Fibroblast of lung (primary cell): Measurements from ENCODE around the gene SURF1. TPM values are rescaled to one million over a fixed set of nuclear protein-coding genes. Genes with fewer than 3 reads are reported as not detected.
A peak's percentile ranks its signal among the peaks of the same experiment; 100 is the strongest.

ENCODE experiments used
- DNase-seq, 2 donors: peaks; one replicate each; pipeline versions ENCODE4 v3.0.0 to v3.0.0-alpha.2; 2010; ENCODE audit warnings: low read depth in 2 of 2
- H2AFZ ChIP-seq: 2 replicates; pipeline ENCODE4 v1.5.1; 2012; ENCODE audit warnings: low read length, control low read depth, inconsistent platforms
- H3K27ac ChIP-seq: 2 replicates; pipeline ENCODE4 v1.5.1; 2011; ENCODE audit warnings: low read length, control low read depth; ENCODE audit not compliant: insufficient read depth
- H3K27me3 ChIP-seq: 2 replicates; pipeline ENCODE4 v1.5.1; 2011; ENCODE audit warnings: mild to moderate bottlenecking, low read length; ENCODE audit not compliant: control insufficient read depth, insufficient read depth
- H3K36me3 ChIP-seq: 2 replicates; pipeline ENCODE4 v1.5.1; 2011; ENCODE audit warnings: low read length; ENCODE audit not compliant: control insufficient read depth, insufficient read depth
- H3K4me1 ChIP-seq: 2 replicates; pipeline ENCODE4 v1.5.1; 2011; ENCODE audit warnings: low read length; ENCODE audit not compliant: control insufficient read depth, insufficient read depth; ENCODE audit errors: extremely low read depth
- H3K4me2 ChIP-seq: 2 replicates; pipeline ENCODE4 v1.5.1; 2011; ENCODE audit warnings: low read length, control low read depth; ENCODE audit not compliant: insufficient read depth; ENCODE audit errors: extremely low read depth
- H3K4me3 ChIP-seq, 4 experiments: fragments of 200-600 bp in 1 of 4; sonication (generic) in 1 of 4; replicated peaks in 1 of 4; 2 replicates each; pipeline ENCODE4 v1.5.1; 2011 to 2016; ENCODE audit warnings: low read length in 4 of 4, low read depth in 3 of 4, mild to moderate bottlenecking in 3 of 4, control low read depth in 2 of 4, inconsistent platforms in 1 of 4, mixed read lengths in 1 of 4; ENCODE audit not compliant: insufficient read depth in 1 of 4; ENCODE audit errors: control extremely low read depth in 1 of 4
- H3K79me2 ChIP-seq: 2 replicates; pipeline ENCODE4 v1.5.1; 2012; ENCODE audit warnings: mild to moderate bottlenecking, low read length, inconsistent platforms; ENCODE audit not compliant: control insufficient read depth, insufficient read depth
- H3K9ac ChIP-seq: 2 replicates; pipeline ENCODE4 v1.5.1; 2011; ENCODE audit warnings: mild to moderate bottlenecking, low read length, control low read depth; ENCODE audit not compliant: insufficient read depth
- H3K9me3 ChIP-seq: 2 replicates; pipeline ENCODE4 v1.5.1; 2012; ENCODE audit warnings: low read depth, low read length; ENCODE audit not compliant: control insufficient read depth, insufficient read depth
- H4K20me1 ChIP-seq: 2 replicates; pipeline ENCODE4 v1.5.1; 2011; ENCODE audit warnings: low read length; ENCODE audit not compliant: control insufficient read depth, insufficient read depth; ENCODE audit errors: extremely low read depth
- CTCF ChIP-seq, 2 donors: IDR thresholded peaks in 1 of 2; conservative IDR thresholded peaks in 1 of 2; 1 replicate in 1 of 2; 2 replicates in 1 of 2; pipeline ENCODE4 v1.5.1; 2011 to 2012; ENCODE audit warnings: low read length in 2 of 2, control low read depth in 1 of 2, inconsistent platforms in 1 of 2, low read depth in 1 of 2, mild to moderate bottlenecking in 1 of 2
- EZH2 ChIP-seq: IDR thresholded peaks from 2 replicates; pipeline ENCODE4 v1.5.1; 2012; ENCODE audit warnings: low read length, control low read depth, mild to moderate bottlenecking; ENCODE audit errors: missing control alignments
- polyA plus RNA-seq, 2 donors: library from polyadenylated mRNA; depleted of rRNA in 1 of 2; stranded (reverse) in 1 of 2; unstranded in 1 of 2; fragments of >200 nt; gene quantifications; 2 replicates each; pipeline ENCODE4 v1.2.1, GENCODE V29; 2011 to 2012; ENCODE audit warnings: missing spikeins in 1 of 2
- total RNA-seq: library from RNA; depleted of rRNA; stranded (reverse); fragments of >200 nt; gene quantifications from 2 replicates; pipeline ENCODE4 v1.2.1, GENCODE V29; 2014

SURF1 gene
- total and polyA plus RNA-seq, 2 donors (not counting 1 experiment from before 2014, with no cell fraction given), result 27.9 to 31.7 TPM

GRCh38 chr9:133372144-133372543 is 15.9 kb upstream of the SURF1 start:
- DNase-seq, result no peak
- peaks cover 86% of the 10 kb centered on the region for H3K79me2 ChIP-seq
- TF ChIP-seq CTCF (conservative IDR thresholded peaks at IDR 0.05 in 1 of 2, IDR thresholded peaks at IDR 0.05 in 1 of 2; ENCODE audit: low read depth in 1 of 2, low read length in 2 of 2), result no peak
- TF ChIP-seq EZH2, result no peak
- H3K4me2 ChIP-seq, result peak overlapping the region; percentile 23
- peaks cover 10% of the 10 kb centered on the region for H3K4me1 ChIP-seq
- H3K9me3 ChIP-seq, result no peaks in the 10 kb centered on the region
- no peak overlapping the region for H3K27ac ChIP-seq
- H2AFZ ChIP-seq, result no peak overlapping the region
- peak overlapping the region in 1 of 4 experiments; percentile 4 for H3K4me3 ChIP-seq
- no peak overlapping the region for H3K9ac ChIP-seq
- peaks cover 9% of the 10 kb centered on the region for H4K20me1 ChIP-seq
- no peaks in the 10 kb centered on the region for H3K27me3 ChIP-seq
- peaks cover 35% of the 10 kb centered on the region for H3K36me3 ChIP-seq

GRCh38 chr9:133371261-133371711 is 15.0 kb upstream of the SURF1 start:
- peaks cover 10% of the 10 kb centered on the region for H3K4me1 ChIP-seq
- peak in 1 of 2 donors; percentile 52 for DNase-seq
- H3K27ac ChIP-seq, result no peak overlapping the region
- TF ChIP-seq CTCF (conservative IDR thresholded peaks at IDR 0.05 in 1 of 2, IDR thresholded peaks at IDR 0.05 in 1 of 2; ENCODE audit: low read depth in 1 of 2, low read length in 2 of 2) (no peak), EZH2 (no peak)
- H3K4me2 ChIP-seq, result no peak overlapping the region
- H3K9me3 ChIP-seq, result no peaks in the 10 kb centered on the region
- H4K20me1 ChIP-seq, result peaks cover 10% of the 10 kb centered on the region
- no peak overlapping the region for H3K4me3 ChIP-seq
- no peak overlapping the region for H2AFZ ChIP-seq
- H3K9ac ChIP-seq, result no peak overlapping the region
- peaks cover 43% of the 10 kb centered on the region for H3K36me3 ChIP-seq
- H3K79me2 ChIP-seq, result peaks cover 95% of the 10 kb centered on the region
- H3K27me3 ChIP-seq, result no peaks in the 10 kb centered on the region

- DNase-seq, result no peak
- peaks cover 48% of the 10 kb centered on the region for H3K36me3 ChIP-seq
- no peak overlapping the region for H3K27ac ChIP-seq
- H3K4me2 ChIP-seq, result peak overlapping the region; percentile 21
- TF ChIP-seq CTCF (conservative IDR thresholded peaks at IDR 0.05 in 1 of 2, IDR thresholded peaks at IDR 0.05 in 1 of 2; ENCODE audit: low read depth in 1 of 2, low read length in 2 of 2) (no peak), EZH2 (no peak)
- no peak overlapping the region for H3K4me3 ChIP-seq
- H4K20me1 ChIP-seq, result peaks cover 10% of the 10 kb centered on the region
- H3K4me1 ChIP-seq, result peaks cover 10% of the 10 kb centered on the region
- H2AFZ ChIP-seq, result no peak overlapping the region
- H3K27me3 ChIP-seq, result no peaks in the 10 kb centered on the region
- no peak overlapping the region for H3K9ac ChIP-seq
- H3K9me3 ChIP-seq, result no peaks in the 10 kb centered on the region
- H3K79me2 ChIP-seq, result peaks cover 100% of the 10 kb centered on the region
Measured at GRCh38 chr9:133370685-133371084, 14.4 kb upstream of the SURF1 start.
